BJ (cell line): ENCODE measurements around the gene ZFR2. TPM values are rescaled to one million over a fixed set of nuclear protein-coding genes. Genes with fewer than 3 reads are reported as not detected.

ENCODE experiments used
- CTCF ChIA-PET: fragments of 350-600 bp; formaldehyde crosslinking; extraction: SDS; loops from one replicate; lab custom pipeline; 2021; ENCODE audit warnings: antibody characterized with exemption, inconsistent platforms; lab: Yijun Ruan, JAX
- POLR2A ChIA-PET: fragments of 300-600 bp; sonication (Branson Sonifier 250); formaldehyde crosslinking; extraction: SDS; loops from one replicate; lab custom pipeline; 2021; ENCODE audit warnings: antibody characterized with exemption; lab: Charles Lee
- DNase-seq: peaks from one replicate; pipeline ENCODE4 v3.0.0-alpha.2; 2011; ENCODE audit warnings: low read depth
- H3K27me3 ChIP-seq: 2 replicates; pipeline ENCODE4 v1.6.0; 2011; ENCODE audit warnings: low read length; ENCODE audit not compliant: control insufficient read depth, insufficient read depth
- H3K36me3 ChIP-seq: 2 replicates; pipeline ENCODE4 v1.5.1; 2011; ENCODE audit warnings: low read length; ENCODE audit not compliant: control insufficient read depth, insufficient read depth
- H3K4me3 ChIP-seq: 2 replicates; pipeline ENCODE4 v1.5.1; 2011; ENCODE audit warnings: low read depth, mild to moderate bottlenecking, control low read depth, low read length
- polyA plus RNA-seq: library from polyadenylated mRNA; depleted of rRNA; stranded (reverse); fragments of >200 nt; gene quantifications from 2 replicates; pipeline ENCODE4 v1.2.3, GENCODE V29; 2011
- TF ChIP-seq, protein P1 (sequence below): IDR thresholded peaks from 2 replicates; pipeline ENCODE4 v1.5.1; 2011; ENCODE audit warnings: low read depth, mild to moderate bottlenecking, control low read depth, inconsistent platforms, low read length, moderate library complexity; ENCODE audit not compliant: insufficient read depth

ZFR2 gene
- polyA plus RNA-seq, 1 experiment = 0.15 TPM

DNA sequence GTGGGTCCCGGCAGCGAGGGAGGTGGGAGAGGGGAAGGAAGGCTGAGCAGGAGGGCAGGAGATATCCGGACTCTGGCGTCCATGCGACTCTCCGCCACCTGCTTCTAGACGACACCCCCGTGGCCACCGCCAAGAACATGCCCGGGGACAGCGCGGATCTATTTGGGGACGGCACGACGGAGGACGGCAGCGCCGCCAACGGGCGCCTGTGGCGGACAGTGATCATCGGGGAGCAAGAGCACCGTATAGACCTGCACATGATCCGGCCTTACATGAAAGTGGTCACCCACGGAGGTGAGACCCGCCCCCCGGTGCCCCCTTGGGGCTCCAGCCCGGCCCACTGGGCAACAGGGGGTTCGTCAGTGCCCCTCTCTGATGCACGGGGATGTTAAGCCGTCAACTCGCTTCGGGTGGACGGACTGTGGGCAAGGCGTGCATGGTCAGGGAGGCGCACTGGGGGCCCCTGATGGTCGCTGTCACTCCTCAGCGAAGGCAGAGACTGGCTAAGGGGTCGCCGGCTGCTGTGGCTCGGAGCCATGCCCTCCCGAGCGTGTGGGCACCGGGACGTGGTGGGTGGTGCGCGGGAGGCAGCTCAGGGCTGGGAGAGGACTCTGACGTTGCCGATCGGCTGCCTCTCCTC is 38.9 kb upstream of the ZFR2 start:
- ChIA-PET POLR2A (no interaction called here), CTCF (no interaction called here)
- no peaks in the 10 kb centered on the region for H3K27me3 ChIP-seq
- DNase-seq = no peak
- H3K36me3 ChIP-seq = no peaks in the 10 kb centered on the region
- H3K4me3 ChIP-seq = no peak overlapping the region
- TF ChIP-seq, protein P1, sequence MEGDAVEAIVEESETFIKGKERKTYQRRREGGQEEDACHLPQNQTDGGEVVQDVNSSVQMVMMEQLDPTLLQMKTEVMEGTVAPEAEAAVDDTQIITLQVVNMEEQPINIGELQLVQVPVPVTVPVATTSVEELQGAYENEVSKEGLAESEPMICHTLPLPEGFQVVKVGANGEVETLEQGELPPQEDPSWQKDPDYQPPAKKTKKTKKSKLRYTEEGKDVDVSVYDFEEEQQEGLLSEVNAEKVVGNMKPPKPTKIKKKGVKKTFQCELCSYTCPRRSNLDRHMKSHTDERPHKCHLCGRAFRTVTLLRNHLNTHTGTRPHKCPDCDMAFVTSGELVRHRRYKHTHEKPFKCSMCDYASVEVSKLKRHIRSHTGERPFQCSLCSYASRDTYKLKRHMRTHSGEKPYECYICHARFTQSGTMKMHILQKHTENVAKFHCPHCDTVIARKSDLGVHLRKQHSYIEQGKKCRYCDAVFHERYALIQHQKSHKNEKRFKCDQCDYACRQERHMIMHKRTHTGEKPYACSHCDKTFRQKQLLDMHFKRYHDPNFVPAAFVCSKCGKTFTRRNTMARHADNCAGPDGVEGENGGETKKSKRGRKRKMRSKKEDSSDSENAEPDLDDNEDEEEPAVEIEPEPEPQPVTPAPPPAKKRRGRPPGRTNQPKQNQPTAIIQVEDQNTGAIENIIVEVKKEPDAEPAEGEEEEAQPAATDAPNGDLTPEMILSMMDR = no peak

DNA sequence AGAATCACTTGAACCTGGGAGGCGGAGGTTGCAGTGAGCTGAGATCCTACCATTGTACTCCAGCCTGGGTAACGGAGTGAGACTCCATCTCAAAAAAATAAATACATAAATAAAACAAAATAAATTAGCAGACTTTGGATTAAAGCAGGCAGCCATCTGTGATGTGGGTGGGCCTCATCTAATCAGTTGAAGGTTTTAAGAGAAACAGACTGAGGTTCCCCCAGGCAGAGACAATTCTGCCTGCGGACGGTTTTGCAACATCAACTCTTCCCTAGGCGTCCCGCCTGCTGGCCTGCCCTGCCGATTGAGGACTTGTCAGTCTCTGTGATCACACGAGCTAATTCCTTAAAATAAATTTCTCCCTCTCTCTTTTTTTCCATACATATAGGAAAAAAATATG is 35.4 kb upstream of the ZFR2 start:
- no peak for DNase-seq
- TF ChIP-seq, protein P1 = no peak
- CTCF ChIA-PET = interaction anchor here (1.0 kb wide), 1 partner anchor 14 kb away, joined by 3 read pairs; no protein-coding TSS in a partner anchor
- POLR2A ChIA-PET = no interaction called here
- Histone ChIP-seq H3K4me3 (no peak overlapping the region), H3K27me3 (no peaks in the 10 kb centered on the region), H3K36me3 (no peaks in the 10 kb centered on the region)

DNA sequence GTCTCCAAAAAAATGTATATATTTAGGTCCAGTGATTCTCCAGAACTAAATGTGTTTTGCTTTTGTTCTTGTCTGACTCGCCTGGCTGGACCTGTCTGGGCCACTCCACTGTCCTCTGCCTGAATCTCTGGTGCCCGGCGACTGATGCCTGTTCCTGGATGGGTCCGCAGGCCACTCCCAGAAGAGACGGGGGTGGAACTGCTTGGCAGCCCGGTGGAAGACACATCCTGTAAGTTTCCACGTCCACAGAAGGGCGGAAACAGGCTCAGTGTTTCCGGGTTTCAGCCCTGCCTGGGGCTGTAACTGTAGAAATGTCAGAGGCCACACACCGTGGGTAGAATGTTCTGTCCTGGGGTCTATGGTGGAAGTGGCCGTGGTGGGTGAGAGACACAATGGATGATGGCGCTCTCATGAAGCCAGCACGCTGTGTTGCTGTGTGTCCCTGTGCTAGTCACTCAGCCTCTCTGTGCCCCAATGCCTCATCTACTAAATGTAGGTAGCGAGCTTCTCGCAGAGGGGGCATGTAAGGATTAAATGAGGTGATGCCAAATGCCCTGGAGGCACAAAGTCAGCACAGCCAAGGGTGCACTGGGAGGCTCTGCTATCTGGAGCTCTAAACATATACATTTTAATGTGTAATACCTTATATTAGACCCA is 33.6 kb upstream of the ZFR2 start:
- POLR2A ChIA-PET = no interaction called here
- CTCF ChIA-PET = no interaction called here
- DNase-seq = no peak
- TF ChIP-seq, protein P1 = no peak
- Histone ChIP-seq H3K4me3 (no peak overlapping the region), H3K36me3 (no peaks in the 10 kb centered on the region), H3K27me3 (no peaks in the 10 kb centered on the region)

DNA sequence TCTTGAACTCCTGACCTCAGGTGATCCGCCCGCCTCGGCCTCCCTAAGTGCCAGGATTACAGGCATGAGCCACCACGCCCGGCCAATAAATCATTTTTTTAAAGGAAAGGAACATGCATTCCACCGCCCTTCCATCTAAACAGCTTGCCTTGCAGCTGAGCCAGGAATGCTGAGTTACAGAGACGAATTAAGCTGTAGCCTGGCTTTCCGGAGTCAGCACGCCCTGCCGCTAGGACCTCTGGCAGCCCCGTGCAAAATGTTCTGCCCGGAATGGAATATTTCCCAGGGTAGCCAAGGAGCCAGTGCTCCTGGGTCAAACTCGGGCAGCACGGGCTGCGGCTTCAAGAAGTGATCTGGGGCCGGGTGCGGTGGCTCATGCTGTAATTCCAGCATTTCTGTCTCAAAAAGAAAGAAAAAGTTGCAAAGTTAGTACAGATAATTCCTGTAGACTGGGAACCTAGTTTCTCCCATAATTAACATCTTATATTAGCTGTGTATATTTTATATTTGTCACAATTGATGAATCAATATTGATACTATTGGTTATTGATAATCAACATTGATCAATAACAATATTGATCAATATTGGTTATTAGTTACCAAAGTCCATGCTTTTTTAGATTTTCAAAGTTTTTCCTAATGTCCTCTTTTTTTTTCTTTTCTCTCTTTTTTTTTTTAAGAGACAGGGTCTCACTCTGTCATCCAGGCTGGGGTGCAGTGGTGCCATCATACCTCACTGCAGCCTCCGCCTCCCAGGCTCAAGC is 30.9 kb upstream of the ZFR2 start:
- POLR2A ChIA-PET = no interaction called here
- no peak for DNase-seq
- no peaks in the 10 kb centered on the region for H3K36me3 ChIP-seq
- no peaks in the 10 kb centered on the region for H3K27me3 ChIP-seq
- H3K4me3 ChIP-seq = no peak overlapping the region
- CTCF ChIA-PET = interaction anchor here (1.2 kb wide), 1 partner anchor 77 kb away, joined by 3 read pairs; no protein-coding TSS in a partner anchor
- TF ChIP-seq, protein P1 = no peak

DNA sequence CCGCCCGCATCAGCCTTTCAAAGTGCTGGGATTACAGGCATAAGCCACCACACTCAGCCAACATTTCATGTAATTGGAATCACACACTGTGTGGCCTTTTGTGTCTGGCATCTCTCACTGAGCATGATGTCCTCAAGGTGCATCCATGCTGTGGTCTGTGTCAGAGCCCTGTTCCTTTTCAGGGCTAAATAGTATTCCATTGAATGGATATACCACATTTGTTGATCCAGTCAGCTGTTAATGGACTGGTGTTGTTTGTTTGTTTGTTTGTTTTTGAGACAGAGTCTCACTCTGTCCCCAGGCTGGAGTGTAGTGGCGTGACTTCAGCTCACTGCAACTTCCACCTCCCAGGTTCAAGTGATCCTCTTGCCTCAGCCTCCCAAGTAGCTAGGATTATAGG is 29.6 kb upstream of the ZFR2 start:
- TF ChIP-seq, protein P1 = no peak
- ChIA-PET POLR2A (no interaction called here), CTCF (interaction anchor here (0.6 to 1.2 kb wide), 2 partner anchors 12 to 76 kb away, joined by 3 read pairs; no protein-coding TSS in a partner anchor)
- H3K4me3 ChIP-seq = no peak overlapping the region
- no peaks in the 10 kb centered on the region for H3K27me3 ChIP-seq
- DNase-seq = no peak
- no peaks in the 10 kb centered on the region for H3K36me3 ChIP-seq
